Measurements from ENCODE around the gene NKD1.

The NKD1 gene

DNA sequence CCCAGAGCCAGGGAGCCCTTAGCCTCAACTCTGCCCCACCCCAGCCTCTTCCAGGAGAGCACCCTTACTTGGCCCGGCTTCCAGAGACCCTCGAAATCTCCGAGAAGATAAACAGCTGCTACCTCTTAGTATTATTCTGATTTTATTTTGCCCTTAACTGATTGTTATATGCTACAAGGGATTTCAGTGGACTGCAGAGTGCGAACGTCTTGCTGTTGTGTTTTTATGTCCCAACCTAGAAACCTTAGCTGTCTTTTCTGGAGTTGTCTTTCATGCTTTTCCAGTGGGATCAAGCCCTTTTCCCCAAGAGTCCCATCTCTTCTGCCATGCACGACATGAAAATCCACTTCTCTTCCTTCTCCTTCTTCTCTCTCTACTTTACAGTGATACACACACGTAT, 85.9 kb downstream of the NKD1 start:
- DNase-seq: no peak

DNA sequence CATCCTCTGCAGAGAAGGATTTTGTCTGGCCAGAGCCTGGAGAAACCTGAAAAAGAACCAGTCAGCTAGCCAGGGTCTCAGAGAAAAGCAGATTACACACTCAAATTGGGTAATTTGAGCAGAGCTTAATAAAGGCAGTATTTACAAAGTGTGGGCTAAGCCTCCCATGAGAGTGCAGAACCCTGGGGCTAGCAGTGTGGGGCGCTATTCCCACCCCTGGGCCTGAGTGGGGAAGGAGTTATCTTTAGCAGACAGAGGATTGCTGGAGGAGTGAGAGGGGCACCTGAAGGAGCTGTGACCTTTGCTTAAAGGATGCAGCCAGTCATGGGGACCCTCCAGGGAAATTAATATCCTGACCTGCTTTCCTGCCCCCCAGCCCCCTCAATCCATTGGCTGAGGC, 86.8 kb downstream of the NKD1 start:
- no peak for DNase-seq

DNA sequence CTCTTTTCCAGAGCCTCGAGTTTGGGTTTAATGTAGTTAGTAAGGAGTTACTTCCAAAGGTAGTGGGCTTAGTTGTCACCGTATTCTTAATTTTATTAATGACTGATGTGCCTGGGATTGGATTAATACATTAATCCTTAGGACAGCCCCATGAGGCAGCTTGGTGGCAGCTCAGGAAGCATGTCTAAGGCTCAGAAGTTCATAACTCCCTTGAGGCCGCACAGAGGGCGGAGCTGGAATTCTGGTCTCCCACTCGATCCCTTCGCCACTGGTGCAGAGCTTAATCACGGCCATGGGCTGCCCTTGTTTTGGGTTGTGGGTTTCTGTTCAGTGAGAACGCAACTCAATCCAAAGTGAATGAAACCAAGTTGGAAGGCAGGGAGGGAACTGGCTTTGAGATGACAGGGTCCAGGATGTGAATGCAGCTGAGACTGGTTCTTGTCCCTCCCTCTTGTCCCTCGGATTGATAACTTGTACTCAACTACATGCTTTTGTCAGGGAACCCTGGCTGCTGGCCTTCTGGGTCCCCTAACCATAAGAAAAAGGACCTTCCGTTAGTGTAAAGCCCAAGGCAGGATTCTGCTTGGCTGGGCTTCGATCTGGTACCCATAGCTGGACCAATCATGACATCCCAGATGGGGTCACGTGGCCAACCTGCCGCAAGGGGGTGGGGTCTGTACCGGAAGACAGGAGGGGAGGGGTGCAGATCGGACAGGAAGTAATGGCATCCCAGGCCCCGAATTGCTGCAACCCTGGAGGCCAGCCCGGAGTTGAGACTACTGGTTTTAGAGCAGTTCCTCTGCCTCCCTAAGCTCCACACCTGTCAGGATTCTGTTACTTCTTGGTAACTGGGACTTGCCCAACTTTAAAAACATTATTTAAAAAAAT, 87.6 kb downstream of the NKD1 start:
- no peak for DNase-seq

DNA sequence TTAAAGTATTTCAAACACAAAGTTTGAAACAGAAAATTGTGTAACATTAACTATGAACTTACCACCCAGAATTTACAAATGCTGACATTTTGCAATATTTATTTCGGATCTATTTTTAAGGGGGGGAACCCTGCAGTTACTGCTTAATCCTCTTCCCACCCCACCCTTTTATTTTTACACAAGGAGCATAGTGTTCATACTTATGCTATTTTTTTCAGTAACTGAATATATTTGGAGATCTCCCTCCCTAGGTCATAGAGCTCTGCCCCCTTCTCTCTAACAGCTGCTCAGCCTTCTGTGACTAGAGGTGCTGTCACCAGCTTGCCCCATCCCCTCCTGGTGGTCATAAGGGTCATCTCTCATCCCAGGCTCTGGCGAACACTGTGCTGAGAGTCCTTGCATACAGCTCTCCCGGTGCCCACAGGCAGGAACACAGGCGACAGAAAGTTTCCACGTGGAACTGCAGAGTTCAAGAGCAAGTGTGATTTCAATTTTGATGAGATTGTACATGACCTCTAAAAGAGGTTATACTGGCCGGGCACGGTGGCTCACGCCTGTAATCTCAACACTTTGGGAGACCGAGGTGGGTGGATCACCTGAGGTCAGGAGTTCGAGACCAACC, 88.7 kb downstream of the NKD1 start:
- no peak for DNase-seq

DNA sequence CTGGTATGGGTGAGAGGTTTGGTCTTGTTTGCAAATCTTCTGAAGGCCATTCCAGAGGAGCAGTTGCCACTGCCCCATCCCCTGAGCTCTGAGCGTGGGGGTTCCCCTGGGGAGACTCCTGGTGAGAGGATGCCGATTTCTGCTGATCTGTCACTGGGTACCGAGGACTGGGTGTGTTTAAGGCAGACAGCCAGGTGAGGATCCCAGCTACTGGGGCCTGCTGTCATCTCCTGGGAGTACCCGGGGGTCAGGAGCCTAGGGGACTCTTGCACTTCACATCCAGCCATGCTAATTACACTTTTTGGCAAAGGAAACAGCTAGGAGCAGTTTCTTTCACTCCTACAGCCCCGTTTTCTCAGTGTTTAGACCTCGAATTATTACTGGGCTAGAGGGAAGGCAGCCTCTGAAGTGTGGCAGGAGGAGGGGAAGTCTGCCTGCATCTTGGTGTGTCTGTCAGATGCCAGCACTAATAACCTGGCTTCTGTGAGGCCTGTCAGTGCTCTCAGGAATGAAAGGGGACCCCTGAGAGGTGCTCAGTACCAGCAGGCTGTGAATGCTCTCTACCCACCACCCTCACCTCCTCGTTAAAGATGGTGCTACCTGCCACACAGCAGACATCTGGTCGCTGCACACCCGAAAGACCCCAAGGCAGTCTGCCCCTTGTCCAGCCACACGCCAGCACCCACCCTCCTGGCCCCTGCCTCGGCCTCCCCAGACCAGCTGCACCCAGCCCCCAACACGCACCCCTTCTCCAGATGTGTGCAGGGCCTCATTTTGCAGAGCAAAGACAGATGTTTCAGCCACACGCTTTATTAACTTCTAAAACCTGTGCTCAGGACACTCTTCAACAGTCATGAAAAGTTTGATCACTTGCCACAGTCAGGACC, 89.8 kb downstream of the NKD1 start:
- no peak for DNase-seq

DNA sequence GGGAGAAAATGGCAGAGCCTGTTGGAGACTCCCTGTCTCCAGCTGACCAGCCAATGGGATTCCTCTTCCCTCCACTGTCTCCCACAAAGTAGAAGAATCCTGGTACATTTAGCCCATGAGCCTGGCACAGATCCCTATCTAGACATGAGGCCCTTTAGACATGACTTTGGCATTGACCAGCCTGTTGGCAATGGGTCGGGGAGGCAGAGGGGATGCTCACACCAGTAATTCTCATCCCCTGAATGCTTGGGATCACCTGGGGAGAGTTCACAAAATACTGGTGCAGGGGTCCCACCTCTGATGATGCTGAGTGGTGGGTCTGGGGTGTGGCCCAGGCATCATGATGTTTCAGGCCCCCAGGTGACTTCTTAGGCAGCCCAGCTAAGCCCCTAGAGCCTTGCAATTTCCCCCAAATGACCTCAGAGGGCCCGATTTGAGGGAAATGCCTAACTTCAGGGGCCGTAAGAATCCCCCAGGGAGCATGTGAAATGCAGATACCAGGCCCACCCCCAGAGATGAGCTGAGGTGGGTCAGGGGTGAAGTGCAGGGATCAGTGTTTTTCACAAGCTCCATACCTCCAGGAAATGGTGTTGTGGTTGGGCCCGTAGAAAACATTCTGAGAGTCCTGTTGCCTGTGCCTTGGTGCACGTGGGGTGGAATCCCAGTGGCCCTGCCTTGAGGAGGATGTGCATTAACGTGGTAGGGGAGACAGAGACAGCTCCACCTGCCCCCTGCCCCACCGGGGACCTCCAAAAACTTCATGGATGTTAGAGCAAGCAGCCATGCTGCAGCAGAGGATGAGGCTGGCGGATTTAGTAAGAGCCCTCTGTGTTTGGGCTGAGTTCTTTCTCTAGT, 90.8 kb downstream of the NKD1 start:
- DNase-seq: no peak

DNA sequence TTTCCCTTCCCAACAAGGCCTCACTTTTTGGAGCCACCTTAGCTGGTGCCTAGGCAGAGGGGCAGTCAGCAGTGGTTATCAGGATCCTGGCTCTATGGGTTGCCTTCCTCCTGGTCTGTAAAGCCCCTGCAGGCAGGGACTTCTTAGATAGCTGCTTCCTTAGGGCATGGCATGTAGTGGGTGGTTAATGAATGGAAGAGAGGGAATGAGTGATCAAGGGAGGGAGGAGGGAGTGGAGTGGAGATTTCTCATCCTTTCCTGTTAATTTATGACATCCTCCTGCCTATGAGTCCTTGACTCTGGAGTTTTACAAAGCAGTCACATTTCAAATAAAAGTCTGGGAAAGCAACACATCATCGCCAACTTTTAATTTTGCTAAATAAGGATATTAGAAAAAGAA, 92.2 kb downstream of the NKD1 start:
- DNase-seq: peak; percentile 25

DNA sequence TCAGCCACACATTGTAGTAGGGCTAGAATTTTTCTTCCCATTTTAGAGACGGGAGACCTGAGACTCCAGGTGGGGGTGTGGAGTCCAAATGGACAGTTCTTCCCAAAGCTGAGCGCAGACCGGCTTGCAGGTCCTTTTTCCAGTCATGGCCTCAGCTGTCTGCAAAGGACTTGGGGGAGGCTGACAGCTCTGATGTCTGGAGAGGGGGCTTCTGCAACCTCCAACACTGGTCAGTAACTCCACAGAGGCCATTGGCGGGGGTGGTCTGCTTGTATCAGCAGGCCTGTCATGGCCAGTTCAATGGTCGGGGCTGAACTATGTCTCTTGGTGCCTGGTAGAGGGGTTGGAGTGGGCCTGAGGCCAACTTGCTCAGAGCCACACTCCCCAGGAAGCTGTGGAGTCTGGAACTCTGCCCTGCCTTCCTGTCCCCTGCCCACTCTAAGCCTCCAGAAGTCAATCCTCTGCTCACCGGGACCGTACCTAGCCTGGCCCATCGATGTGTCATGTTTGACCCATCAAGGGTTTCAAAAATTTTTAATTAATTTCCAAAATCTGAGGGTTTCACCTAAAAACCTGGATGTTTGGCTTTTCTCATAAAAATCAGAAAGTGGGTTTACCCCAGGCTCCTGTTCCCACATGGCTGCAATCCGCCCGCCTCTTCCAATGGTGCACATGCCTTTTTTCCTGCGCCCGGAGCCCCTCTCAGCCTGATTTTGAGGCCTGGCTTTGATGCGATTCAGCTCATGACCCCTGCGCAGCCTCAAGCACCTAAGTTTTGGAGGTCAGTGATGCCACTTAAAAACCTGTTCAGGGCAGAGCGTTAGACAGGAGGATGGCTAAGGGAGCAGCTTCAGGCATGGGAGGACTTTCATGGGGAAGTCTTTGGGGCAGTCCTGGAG, 93.0 kb downstream of the NKD1 start:
- DNase-seq: no peak

DNA sequence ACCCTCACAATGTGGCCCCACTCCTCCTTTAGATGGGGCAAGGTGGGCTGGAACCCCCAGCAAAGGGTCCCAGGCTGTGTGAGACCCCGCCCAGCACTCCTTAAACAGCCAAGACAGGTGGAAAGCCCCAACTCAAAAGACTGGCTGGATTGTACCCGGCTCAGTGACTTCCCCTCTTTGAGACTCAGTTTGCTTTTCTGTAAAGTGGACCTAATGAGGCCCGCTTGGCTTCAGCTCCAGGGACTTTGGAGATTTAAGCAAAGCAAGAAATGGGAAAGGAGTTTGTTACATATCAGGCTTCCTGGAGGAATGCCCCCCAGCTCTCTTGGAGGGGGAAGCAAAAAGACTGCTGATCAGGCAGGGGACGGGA, 93.6 kb downstream of the NKD1 start:
- DNase-seq: no peak

DNA sequence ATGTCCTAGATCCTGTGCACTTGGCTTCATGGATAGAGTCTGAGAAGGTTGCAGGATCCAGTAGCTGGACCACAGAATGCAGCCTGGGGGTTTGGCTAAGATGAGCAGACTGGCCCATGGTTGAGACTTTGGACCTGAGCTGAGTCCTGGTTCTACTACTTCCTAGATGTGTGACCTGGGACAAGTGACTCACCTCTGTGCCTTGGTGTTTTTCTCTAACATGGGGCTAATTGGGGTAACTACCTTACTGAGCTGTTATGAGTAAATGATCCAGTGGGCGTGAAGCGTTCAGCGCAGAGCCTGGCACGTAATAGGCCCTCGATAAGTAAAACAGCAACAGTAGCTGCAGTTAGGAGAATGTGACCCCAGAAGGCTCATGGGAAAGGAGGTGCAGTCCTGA, 94.2 kb downstream of the NKD1 start:
- DNase-seq: no peak

DNA sequence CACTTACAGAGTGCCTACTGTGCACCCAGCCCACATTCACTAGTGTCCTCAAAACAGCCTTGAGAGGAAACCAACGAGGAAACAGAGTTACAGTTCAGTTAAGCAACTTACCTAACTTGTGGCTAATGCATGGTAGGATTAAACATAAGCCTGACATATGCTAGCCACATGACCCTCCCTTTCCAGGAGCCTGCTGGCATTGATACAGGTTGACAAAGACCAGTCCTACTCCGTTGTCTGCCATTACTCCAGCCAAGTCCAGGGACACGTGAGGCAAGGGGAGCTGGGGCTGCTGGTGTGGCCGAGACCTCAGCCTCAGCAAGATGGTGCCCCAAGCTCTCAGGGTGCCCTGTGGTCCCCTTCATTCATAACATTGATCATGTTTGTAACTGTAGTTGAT, 95.0 kb downstream of the NKD1 start:
- DNase-seq: no peak

DNA sequence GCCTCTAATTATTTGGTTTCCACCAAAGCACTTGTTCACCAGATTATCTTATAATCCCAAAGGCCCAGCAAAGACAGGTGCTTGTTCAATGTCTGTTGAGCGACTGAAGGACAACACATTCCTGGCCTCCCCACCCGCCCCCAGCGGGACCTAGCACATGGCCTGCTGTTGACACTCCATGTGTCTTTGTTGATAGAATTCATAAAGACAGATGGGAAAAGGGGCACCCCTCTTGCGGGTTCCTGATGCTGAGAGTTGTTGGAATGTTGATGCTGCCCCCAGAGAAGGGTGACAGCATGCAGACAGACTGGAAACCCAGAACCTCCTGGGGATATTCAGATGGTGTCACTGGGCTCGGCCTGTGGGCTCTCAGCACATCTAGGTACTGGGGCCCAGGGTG, 96.0 kb downstream of the NKD1 start:
- no peak for DNase-seq

DNA sequence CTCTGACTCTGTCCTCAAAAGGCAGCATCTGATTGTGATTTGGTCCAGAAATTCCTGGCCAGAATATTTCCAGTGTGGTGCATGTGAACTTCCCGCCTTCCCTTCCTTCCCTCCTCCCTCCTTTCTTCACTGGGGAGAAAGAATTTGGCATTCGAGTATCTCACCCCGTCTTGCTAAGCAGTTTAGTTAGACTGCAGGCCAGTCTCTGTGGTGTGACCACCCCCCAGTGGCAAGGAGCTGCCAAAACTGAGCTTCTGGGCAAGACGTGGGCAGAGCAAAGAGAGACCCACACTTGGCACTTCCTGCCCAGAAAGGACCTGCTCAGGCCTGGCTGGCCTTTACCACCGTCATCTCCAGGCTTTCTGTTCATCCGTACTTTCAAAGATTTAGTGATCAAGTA, 96.5 kb downstream of the NKD1 start:
- DNase-seq: peak; percentile 49

DNA sequence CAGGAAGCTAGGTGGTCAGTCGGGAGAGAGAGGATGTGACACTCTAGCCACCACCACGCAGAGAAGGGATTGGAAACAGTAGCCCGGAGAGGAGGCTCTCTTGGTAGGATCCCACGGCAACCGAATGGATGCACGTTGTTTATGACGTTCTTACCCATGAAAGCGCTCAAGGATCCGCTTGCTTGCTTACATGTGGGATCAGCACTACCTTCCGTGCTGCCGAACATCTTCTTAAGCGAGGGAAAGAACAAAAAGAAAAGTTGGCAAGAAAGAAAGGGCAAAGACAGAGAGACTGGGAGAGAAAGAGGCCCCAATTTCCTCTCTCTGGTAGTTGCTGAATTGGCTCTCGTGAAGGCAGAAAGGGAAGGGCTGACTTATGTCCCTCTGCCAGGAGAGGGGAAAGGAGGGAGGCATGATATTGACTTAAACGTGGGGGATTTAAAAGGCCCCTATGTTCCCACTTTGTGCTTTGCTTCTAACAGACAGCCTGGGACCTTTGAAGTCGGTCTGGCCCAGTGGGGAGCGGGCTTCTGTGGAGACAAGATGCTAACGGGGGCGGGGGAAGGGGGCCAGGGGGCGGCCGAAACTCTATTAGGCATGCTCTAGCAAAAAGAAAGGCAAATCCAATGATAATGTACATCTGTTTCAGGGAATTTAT, 97.5 kb downstream of the NKD1 start:
- DNase-seq: no peak

DNA sequence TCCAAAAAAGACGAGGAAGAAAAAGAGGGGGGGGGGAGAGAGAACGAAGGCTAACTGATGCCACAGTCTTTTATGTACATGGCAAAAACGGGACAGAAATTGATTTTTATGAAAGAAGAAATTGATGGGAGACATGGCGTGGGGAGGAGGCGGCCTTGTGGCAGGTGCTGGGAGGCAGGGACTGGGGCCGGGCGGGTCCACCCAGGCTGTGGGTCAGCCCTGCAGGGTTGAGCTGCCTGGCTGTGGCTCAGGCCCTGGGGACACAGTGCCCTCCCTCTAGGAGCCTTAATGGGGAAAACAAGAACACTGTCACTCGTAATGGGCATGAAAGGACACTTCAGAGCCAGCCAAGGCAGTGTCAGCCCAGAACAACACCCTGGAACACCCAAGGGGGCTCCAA, 98.1 kb downstream of the NKD1 start:
- DNase-seq: no peak

DNA sequence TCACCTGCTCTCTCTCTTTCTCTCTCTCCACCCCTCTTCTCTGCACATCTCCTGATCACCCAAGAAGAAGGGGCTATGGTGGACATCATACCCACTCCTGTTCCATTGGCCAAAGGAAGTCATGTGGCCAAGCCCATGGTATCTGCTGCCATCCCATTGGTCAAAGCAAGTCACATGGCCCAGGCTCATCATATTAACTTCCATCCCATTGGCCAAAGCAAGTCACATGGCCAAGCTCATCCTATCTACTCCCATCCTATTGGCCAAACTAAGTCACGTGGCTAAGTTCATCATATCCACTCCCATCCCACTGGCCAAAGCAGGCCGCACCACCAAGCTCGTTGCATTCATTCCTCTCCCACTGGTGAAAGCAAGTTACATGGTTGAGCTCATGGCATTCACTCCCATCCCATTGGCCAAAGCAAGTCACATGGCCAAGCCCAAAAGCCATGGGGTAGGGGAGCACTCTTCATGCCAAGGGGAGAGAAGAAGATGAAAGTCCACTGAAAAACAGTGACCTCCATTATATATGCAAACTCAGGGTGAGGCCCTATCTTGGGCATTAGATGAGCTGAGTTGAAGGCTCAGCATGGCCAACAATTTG, 103.7 kb downstream of the NKD1 start:
- DNase-seq: no peak

DNA sequence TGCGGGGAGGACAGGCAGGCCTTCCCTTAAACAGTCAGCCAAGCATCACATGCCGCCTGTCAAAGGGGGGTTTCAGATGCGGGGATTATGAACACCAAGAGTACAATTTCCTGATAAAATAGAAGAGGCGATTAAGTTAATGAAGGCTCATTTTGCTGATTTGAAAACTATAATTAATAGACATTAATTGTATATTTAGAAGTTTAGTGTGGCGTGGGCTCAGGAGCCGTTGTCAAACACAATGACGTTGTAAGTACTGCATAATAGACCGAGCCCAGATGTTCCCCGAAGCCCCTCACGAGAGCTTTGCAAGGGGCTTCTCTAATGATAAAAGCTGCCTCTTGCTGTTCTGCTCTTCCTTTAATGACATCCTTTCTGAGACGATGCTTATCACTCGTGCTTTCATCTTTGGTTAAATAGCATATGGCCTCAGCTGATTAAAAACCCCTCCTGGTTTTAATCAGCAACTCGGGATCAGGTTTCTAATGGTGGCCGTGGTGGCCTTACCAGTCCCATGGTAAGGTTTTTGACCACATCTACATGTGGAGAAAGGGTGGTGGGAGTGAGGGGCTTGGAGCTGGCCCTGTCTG, 104.7 kb downstream of the NKD1 start:
- DNase-seq: no peak

DNA sequence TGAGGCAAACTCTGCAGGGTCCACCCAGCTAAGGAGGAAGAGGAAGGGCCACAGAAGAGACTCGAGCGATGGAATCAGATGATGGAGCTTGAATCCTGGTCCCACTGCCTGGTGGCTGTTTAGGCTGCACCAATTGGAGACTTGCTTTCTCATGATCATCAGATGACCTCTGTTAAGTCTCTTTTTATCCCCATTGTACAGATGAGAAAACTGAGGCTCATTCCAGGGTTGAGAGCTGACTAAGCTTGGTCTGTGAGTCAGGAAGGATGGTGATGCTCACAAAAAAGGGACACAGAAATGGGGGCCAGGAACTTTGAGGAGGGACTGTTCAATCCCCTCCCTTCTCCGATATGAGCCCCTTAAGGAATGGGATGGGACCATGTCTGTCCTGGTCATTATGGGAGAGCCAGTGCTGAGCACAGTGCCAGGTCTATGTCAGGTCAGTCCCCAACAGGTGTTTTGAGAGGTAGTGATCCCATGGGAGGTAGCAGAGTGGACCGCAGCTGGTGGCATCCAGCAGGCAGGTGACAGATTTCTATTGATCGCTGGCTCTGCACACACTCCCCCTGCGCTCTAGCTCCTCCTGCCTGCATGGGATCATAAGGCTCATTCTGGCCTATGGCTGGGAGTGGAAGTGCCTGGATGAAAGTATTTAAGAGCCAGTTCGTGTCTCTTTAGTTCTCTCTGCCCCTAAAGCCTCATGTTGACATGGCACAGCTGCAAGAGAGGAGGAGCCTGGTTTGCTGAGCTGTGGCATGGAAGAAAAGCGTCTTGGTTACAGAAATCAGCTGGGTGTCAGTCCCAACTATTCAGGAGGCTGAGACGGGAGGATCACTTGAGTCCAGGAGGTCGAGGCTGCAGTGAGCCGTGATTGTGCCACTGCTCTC, 105.7 kb downstream of the NKD1 start:
- no peak for DNase-seq

DNA sequence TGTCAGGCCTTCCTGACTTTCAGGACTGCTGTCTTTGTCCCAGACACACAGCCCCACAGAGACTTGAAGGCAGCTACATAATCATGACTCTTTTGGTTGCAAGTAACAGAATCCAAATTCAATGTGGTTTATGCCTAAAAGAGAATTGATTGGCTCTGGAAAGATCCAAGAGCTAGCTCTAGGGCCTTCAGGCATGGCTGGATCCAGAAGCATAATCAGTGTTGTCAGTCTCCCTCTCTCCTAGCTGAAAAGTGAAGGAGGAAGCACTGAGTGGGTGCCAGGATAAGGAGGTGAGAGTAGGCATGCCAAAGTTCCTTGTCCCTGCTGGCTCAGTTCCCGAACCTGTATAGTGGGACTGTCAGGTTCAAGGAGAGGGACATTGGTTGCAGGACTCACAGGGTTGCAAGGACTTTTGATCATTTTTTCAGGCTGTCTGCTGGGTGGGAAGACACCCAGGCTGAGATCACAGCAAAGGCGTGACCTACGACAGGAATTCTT, 107.4 kb downstream of the NKD1 start:
- no peak for DNase-seq
